Left hindlimb (tissue), 1 donor: ENCODE measurements around the gene GP1BA.

ENCODE experiments used
- DNase-seq: peaks from one replicate; pipeline ENCODE4 v3.0.0-alpha.2; 2018

The GP1BA gene

DNA sequence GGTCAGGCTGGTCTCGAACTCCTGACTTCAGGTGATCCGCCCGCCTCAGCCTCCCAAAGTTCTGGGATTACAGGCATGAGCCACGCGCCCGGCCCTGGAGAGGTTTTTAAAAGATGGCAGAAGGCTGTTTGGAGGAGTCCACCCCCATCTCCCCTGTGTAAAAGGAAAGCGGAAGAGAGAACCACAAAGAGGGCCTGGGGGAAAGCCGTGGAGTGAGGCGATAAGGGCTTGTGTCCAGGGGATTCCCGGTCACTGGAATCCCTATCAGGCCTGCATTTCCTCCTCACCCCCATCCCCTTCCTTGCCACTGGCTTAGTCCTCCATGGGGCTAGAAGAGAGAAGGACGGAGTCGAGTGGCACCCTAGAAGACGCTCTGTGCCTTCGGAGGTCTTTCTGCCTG is at the start of gene GP1BA:
GP1BA (plus strand) TSS at position 315 of the 400 bp plus-strand sequence. CDS start 328 bp downstream, outside the sequence.
- DNase-seq, result no peak

DNA sequence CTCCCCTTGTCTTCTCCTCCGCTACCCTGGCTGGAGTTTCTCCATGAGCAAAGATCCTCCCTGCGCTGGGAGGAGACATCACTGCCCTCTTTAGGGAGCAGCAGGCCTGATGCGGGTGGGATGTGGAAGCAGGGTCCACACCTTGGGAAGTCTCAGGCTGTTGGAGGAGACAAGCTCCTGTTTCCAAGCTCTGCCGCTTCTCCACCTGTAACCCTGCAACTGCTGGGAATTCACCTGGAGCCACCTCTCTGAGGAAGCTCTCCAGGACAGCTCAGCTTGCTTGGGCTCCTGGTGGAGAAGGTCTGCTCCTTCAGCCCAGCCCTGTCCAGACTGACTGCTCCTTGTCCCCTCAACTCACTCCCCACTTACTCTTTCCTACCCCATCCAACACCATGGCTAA is 47.6 kb upstream of the GP1BA start:
- no peak for DNase-seq

DNA sequence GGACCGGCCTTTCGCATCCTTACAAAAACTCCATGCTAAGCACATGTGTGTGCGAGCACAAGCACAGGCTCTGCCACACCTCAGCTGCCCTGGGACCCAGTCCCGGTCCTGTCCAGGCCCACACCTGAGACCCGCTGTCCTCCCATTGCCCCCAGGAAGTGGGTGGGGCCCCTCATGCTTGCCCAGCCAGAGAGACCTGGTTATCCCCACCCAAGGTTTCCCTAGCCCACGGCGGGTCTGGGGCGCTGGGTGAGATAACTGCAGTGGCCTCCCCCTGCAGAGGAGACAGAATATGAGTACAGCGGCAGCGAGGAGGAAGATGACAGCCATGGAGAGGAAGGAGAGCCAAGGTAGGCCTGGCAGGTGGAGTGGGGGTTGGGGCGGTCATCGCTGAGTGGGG is 45.2 kb upstream of the GP1BA start:
- no peak for DNase-seq

DNA sequence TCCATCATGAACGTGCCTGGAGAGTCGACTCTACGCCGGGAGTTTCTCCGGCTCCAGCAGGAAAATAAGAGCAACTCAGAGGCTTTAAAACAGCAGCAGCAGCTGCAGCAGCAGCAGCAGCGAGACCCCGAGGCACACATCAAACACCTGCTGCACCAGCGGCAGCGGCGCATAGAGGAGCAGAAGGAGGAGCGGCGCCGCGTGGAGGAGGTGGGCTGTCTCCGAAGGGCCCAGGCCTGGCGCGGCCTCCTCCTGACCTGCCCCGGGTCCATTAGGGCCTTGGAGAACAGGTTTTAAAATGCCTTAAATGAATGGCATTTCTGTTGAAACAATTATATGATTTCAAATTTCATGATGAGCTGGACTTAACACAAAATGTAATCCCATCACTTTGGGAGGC is 44.5 kb upstream of the GP1BA start:
- no peak for DNase-seq

DNA sequence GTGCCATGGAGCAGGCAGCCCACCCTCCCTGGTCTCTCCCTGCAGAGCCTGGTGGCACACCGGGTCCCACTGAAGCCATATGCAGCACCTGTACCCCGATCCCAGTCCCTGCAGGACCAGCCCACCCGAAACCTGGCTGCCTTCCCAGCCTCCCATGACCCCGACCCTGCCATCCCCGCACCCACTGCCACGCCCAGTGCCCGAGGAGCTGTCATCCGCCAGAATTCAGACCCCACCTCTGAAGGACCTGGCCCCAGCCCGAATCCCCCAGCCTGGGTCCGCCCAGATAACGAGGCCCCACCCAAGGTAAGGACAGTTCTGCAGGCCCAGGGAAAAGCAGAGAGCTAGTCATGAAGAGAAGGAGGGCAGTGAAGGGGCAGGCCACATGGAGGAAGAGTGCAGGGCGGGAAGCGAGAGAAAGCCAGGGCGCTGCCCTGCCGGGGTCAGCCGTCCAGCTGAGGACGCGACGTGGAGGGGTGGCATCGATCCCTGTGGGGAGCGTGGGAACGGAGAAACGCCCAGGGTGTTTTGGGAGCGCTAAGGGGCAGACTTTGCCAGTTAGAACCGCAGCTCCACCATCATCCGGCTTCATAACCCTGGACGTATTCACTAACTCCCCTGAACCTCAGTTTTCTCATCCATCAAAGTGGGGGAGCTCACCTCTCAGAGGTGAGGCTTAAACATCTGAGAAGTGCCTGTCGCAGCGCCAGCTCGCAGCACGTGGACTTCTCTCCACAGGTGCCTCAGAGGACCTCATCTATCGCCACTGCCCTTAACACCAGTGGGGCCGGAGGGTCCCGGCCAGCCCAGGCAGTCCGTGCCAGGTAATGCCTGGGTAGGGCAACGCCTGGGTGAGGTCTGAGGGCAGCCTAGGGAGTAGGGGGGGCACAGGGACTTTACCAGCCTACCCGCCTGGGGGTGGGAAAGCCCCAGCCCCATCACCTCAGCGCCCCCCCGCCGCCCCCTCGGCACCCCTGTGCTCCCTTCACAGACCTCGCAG is 40.4 kb upstream of the GP1BA start:
- DNase-seq, result peak; percentile 42

DNA sequence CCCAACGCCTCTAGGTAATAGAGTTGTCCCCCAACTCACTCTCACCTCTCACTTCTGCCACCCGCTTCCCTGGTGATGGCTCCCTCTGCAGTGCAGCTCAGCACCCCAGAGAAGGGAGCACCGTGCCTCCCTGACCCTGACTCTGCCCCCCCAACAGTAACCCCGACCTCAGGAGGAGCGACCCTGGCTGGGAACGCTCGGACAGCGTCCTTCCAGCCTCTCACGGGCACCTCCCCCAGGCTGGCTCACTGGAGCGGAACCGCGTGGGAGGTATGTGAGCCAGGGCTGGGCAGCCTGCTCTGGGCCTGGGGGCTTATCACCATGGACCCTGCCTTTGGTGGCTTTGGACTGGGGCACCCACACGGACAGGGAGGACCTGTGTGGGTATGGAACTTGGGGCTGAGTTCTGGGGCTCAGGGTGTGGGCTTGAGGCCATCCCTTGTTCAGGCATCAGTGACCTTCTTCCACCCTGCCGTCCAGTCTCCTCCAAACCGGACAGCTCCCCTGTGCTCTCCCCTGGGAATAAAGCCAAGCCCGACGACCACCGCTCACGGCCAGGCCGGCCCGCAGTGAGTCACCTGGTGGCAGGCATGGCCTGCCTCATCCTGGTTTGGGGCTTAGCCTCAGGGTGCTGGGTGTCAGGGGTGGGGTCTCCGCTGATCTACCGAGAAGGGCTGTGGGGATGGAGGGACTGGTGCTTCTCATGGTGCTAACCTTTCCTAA is 39.4 kb upstream of the GP1BA start:
- DNase-seq, result no peak

DNA sequence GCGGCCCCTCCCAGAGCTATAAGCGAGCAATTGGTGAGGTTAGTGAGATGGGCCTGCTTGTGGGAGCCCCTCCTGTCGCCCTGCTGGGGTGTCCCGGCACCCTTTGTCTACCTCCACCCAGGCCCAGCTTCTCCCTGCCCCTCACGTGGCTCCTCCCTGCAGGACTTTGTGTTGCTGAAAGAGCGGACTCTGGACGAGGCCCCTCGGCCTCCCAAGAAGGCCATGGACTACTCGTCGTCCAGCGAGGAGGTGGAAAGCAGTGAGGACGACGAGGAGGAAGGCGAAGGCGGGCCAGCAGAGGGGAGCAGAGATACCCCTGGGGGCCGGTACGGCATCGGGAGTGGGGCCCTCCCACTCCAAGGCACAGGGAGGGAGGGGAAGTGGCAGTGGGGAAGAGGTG is 38.8 kb upstream of the GP1BA start:
- no peak for DNase-seq

DNA sequence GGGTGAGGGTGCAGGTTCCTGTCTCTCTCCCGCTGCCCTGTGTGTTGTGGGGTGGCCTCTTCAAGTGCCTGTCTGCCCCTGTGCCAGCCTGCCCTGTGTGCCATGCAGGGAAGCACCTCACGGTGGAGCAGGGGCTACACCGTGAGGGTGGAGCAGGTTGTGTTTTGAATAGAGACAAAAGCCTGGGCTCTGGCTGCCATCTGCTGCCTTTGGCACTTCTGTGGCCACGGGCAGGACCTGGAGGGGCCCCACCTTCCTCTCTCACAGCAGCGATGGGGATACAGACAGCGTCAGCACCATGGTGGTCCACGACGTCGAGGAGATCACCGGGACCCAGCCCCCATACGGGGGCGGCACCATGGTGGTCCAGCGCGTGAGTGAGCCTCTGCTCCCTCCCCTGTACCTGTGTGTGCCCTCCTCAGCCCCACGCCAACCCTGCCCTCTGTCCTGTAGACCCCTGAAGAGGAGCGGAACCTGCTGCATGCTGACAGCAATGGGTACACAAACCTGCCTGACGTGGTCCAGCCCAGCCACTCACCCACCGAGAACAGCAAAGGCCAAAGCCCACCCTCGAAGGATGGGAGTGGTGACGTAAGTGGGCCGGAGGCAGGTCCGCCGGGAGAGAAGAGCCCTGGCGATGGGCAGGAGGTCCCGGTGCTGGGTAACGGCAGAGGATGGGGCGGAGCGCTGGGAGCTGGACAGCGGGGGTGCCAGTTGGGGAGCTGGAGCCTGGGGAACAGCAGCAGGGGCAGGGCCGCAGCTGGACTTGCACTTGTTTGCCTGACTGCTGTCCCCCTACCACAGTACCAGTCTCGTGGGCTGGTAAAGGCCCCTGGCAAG is 38.1 kb upstream of the GP1BA start:
- no peak for DNase-seq

DNA sequence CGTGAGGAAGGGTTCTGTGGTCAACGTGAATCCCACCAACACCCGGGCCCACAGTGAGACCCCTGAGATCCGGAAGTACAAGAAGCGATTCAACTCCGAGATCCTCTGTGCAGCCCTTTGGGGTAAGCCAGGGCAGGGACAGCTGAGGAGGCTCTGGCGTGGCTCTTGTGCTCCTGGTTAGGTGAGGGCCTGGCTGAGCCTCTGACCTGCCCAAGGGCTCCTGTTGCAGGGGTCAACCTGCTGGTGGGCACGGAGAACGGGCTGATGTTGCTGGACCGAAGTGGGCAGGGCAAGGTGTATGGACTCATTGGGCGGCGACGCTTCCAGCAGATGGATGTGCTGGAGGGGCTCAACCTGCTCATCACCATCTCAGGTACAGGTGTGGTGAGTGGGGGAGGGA is 37.0 kb upstream of the GP1BA start:
- DNase-seq, result no peak

DNA sequence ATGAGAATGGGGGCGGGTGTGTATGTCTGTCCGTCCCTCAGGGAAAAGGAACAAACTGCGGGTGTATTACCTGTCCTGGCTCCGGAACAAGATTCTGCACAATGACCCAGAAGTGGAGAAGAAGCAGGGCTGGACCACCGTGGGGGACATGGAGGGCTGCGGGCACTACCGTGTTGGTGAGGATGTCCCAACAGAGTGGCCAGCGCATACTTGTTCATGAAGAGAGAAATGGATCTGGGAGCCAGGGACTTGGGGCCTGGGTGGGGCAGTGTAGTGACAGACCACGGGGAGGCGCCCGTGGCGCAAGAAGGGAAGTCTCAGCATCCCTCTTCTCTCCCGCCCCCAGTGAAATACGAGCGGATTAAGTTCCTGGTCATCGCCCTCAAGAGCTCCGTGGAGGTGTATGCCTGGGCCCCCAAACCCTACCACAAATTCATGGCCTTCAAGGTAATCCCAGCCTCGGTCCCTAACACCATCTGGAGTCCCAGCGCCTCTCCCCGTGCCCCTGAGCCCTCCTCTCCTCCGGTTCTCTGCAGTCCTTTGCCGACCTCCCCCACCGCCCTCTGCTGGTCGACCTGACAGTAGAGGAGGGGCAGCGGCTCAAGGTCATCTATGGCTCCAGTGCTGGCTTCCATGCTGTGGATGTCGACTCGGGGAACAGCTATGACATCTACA is 36.3 kb upstream of the GP1BA start:
- DNase-seq, result no peak

DNA sequence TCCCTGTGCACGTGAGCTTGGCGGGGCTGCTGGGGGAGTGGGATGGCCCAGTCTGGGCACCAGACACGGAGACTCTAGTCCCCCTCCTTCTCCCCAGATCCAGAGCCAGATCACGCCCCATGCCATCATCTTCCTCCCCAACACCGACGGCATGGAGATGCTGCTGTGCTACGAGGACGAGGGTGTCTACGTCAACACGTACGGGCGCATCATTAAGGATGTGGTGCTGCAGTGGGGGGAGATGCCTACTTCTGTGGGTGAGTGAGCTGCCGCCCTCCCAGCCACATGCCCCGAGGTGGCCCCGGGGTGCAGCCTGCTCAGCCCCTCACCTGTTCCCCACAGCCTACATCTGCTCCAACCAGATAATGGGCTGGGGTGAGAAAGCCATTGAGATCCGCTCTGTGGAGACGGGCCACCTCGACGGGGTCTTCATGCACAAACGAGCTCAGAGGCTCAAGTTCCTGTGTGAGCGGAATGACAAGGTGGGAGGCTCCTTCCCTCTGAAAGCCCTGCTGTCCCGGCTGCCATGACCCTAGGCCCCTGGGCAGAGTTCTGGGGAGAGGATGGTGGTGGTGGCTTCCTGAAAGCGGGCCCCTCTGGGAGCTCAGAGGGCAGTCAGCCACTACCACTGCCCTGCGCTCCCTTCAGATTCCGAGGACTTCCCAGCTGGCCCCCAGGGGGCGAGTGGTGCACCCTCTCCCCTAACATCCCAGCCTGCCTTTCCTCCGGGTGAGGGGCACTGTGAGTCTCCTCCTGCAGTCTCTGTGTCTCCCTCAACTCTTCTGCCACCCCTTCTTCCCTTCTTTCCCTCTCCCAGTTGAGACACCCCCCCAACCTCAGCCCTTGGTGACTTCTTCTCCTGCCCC is 35.5 kb upstream of the GP1BA start:
- no peak for DNase-seq

DNA sequence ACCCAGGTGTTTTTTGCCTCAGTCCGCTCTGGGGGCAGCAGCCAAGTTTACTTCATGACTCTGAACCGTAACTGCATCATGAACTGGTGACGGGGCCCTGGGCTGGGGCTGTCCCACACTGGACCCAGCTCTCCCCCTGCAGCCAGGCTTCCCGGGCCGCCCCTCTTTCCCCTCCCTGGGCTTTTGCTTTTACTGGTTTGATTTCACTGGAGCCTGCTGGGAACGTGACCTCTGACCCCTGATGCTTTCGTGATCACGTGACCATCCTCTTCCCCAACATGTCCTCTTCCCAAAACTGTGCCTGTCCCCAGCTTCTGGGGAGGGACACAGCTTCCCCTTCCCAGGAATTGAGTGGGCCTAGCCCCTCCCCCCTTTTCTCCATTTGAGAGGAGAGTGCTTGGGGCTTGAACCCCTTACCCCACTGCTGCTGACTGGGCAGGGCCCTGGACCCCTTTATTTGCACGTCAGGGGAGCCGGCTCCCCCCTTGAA is 34.8 kb upstream of the GP1BA start:
- no peak for DNase-seq

DNA sequence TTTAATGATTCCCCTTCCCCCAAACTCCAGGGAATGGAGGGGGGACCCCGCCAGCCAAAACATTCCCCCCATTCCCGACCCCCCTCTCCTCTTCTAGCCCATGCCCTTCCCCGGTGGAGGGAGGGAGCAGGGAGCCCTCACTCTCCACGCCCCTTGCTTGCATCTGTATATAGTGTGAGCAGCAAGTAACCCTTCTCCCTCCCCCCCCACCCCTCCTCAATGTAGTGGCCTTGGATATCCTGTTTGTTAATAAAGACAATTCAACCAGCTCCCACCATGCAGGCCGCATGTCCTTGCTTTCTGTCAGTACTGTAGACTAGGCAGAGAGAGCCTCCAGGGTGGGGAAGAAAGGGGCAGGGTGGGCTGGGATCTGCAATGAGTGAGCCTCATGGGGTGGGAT is 34.3 kb upstream of the GP1BA start:
- DNase-seq, result no peak

DNA sequence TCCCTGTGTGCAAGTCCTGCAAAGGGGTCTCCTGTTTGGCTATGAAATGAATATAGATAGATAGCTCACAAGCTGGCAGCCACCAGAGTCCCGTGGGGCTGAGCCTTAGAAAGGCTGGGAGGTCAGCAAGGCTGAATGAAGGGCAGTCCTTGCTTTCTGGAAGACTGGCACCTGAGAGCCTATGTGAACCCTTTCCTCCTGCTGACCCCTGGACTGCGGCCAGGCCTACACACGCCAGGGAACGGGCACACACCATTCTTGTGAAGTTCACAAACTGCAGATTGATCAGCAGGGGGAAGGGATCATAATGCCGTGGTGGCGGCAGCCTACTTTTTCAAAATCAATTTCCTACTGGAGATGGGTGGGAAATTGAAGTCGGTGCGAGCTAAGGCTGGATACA is 33.7 kb upstream of the GP1BA start:
- peak; percentile 48 for DNase-seq

DNA sequence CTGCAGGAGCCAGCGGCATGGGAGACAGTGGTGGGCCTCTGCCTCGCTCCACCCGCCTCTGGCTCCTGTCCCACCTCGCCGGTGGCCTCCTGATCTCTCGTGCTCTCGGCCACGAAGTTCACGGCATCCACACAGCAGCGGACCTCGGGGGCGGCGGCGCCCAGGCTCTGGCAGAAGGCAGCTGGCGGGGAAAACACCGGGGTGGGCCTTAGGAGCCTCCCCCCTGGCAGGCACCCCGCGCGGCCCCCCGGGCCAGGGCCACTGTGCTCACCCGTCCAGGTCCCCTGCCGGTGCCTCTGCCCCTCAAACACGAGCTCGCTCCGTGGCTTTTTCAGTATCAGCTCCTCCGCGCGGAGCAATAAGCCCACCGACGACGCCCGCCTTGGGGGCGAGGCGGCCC is 33.1 kb upstream of the GP1BA start:
- no peak for DNase-seq

DNA sequence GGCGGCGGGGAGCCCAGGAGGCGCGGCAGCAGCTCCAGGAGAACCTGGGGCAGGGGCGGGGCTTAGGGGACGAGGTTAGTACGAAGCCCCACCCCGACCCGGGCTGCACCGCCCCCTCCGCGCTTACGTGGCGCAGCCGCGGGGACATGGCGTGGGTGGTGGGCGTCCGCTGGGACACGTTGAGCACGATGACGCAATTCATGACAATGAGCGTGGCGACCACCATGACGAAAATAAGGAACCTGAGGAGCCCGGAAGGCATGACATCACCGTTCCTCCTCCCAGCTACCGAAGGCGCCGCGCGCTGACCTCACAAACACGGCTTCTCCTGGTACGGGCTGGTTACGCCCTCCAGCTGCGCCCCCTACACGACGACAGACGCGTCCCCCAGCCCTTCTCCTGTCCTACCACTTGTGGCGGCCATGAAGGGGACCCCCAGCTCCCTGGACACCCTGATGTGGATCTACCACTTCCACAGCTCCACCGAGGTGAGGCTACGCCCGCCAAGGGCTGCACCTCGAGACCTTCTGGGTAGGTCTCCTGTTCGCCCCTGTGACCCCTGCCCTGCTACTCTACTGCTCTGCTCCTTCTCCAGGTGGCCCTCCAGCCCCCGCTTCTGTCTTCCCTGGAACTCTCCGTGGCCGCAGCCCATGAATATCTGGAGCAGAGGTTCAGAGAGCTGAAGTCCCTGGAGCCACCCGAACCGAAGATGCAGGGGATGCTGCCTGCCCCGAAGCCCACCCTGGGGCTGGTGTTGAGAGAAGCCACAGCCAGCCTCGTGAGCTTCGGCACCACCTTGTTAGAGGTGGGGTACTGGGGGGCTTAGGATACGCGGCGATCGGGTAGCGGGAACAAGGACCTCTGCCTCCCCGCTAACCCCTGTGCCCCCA is 32.5 kb upstream of the GP1BA start, which contains the start of gene C17orf107:
C17orf107 (plus strand) TSS at position 196 of the 890 bp plus-strand sequence; CDS start at position 423, 227 bp downstream.
- DNase-seq, result peak; percentile 89

DNA sequence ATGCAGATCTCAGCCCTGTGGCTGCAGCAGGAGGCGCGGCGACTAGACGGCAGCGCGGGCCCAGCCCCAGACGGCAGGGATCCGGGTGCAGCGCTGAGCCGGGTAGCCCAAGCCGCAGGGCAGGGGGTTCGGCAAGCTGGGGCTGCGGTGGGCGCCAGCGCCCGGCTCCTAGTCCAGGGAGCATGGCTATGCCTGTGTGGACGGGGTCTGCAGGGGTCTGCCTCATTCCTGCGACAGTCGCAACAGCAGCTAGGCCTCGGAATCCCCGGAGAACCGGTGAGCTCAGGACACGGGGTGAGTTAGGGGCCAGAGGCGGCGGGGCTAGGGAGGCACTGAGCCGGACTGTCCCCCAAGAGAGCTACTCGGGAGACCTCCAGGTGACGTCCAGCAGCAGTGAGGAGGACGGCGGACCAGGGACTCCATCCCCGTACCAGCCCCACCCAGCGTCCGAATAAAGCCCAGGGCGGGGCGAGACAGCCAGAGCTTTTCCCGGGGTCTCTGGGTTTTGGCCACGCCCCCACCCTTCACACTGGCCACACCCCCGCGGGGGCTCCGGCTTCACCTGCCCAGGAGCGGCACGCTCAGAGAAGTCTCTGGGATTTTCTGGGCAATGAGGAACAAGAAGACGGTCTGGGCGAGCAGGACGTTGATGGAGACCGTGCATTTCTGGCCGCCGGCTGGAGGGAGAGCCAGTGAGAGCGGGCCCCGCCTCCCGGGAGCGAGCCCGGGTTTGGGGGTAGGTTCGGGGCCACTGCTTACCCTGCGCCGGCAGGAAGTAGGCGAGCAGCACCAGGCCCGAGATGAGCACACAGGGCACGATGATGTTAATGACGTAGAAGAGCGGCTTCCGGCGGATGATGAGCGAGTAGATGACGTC is 31.6 kb upstream of the GP1BA start:
- DNase-seq, result peak; percentile 73

DNA sequence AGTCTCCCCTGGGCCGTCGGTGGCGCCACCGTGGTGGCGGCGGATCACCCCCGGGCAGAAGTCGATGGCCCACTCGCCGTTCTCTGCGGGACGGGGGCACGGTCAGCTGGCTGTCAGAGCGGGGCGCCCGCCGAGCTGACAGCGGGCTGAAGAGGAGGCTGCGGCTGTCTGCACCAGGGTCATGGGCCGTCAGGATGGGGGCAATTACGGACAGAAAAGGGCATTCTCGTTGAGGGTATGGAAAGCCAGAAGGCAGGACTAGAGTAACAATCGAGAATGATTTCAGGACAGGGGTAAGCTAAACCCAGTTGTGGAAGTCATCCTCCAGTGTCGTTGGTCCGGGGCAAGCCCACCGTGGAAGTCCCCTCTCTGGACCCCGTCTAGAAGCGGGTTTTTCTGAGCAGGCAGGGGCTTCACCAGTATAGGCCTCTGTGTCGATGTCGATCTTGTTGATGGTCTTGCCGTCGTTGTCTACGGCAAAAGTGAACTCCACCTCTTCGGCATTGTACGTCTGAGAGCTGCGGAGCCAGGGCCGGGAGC is 30.9 kb upstream of the GP1BA start:
- no peak for DNase-seq
